GM21528 (cell line): Measurements from ENCODE around the gene POFUT2.
"Not testable (repeated sequence)": the region's sequence is repeated elsewhere in the genome, so short reads cannot be mapped to it uniquely, and the experiment has no call there.

ENCODE experiments used
- ATAC-seq: cut with Tn5 transposase; IDR thresholded peaks from one replicate; pipeline ENCODE4 v1.9.1; 2021; ENCODE audit warnings: mild to moderate bottlenecking, moderate library complexity; ENCODE audit not compliant: unreplicated experiment, low FRiP score

POFUT2 gene

GRCh38 chr21:45326891-45327440, 39.3 kb upstream of the POFUT2 start:
- ATAC-seq: no peak

- ATAC-seq: no peak
These were observed 38.6 kb upstream of the POFUT2 start for GRCh38 chr21:45326169-45326851.

- no peak for ATAC-seq
These were observed 37.8 kb upstream of the POFUT2 start for GRCh38 chr21:45325206-45326168.

- no peak for ATAC-seq
These were observed 37.0 kb upstream of the POFUT2 start for GRCh38 chr21:45324489-45325205.

- no peak for ATAC-seq
These were observed 36.0 kb upstream of the POFUT2 start for GRCh38 chr21:45323487-45324311.

- no peak for ATAC-seq
These were observed 35.3 kb upstream of the POFUT2 start for GRCh38 chr21:45322960-45323461.

GRCh38 chr21:45322231-45322959, 34.7 kb upstream of the POFUT2 start:
- ATAC-seq: no peak

- ATAC-seq: no peak
These were observed 32.7 kb upstream of the POFUT2 start for GRCh38 chr21:45320261-45321025.

GRCh38 chr21:45319461-45320211, 31.9 kb upstream of the POFUT2 start:
- no peak for ATAC-seq

GRCh38 chr21:45318556-45319404, 31.1 kb upstream of the POFUT2 start:
- ATAC-seq: no peak

GRCh38 chr21:45318146-45318555, 30.5 kb upstream of the POFUT2 start:
- no peak for ATAC-seq

- ATAC-seq: no peak
These were observed 29.9 kb upstream of the POFUT2 start for GRCh38 chr21:45317398-45318145.

- ATAC-seq: no peak
These were observed 29.2 kb upstream of the POFUT2 start for GRCh38 chr21:45316871-45317397.

- ATAC-seq: not testable (repeated sequence)
These were observed 28.2 kb upstream of the POFUT2 start for GRCh38 chr21:45315676-45316470.

- ATAC-seq: no peak
These were observed 26.0 kb upstream of the POFUT2 start for GRCh38 chr21:45313682-45314081.
